ENCODE measurements around the gene SPEF1. TPM values are rescaled to one million over a fixed set of nuclear protein-coding genes. Genes with fewer than 3 reads are reported as not detected.
A peak's percentile ranks its signal among the peaks of the same experiment; 100 is the strongest.

SPEF1 gene
- total and polyA plus RNA-seq, 7 donors, result 0.12 to 1.7 (median 0.24) TPM; not detected in 3

DNA sequence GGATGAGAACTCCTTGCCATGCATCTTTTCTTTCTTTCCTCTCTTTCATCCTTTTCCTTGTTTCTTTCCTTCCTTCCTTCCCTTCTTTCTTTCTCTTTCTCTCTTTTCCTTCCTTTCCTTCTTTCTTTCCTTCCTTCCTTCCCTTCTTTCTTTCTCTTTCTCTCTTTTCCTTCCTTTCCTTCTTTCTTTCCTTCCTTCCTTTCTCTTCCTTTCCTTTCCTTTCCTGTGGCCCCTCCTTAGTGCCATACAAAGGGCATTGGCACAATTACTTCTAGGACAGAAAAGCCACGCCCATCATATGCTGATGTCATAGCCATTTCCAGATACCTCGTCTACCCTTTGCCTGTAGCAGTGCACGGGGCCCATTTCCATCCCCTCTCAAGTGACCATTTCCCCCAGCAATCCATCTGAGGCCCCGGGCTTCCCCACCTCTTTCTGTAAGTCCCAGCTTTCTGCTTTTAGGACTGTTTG lies 7.5 kb upstream of the SPEF1 start:
- 30 to 49% (median 35%) methylated on average over 4 of the region's 4 CpGs for WGBS, 3 donors
- peak in 1 of 2 donors; percentile 22 for DNase-seq

DNA sequence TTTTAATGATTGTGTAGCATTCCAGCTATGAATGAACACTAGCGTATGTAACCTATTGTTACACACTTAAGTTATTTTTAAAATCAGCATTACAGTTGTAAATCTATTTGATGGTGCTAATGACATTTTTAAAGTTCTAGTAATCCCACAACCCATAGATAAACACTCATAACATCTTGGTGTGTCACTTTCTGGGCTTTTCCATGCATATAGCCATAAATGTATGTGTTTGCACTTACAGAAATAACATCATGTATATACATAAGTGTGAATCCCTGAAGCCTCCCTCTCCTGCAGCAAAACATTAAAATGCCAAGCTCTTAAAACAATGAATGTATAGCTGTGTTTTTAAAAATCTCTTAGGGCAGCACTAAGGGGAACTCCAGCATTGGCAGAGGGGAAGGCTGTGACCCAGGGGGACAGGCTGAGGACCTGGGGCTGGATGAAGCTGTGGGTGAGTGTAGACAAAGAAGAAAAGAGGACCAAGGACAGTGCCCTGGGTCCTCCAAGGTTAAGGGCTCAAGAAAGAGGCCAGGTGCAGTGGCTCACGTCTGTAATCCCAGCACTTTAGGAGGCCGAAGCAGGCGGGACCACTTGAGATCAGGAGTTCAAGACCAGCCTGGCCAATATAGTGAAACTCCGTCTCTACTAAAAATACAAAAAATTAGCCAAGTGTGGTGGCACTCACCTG lies 6.2 kb upstream of the SPEF1 start:
- ATAC-seq (no peak), DNase-seq (peak in 1 of 2 donors; percentile 35)
- TF ChIP-seq, protein P1, sequence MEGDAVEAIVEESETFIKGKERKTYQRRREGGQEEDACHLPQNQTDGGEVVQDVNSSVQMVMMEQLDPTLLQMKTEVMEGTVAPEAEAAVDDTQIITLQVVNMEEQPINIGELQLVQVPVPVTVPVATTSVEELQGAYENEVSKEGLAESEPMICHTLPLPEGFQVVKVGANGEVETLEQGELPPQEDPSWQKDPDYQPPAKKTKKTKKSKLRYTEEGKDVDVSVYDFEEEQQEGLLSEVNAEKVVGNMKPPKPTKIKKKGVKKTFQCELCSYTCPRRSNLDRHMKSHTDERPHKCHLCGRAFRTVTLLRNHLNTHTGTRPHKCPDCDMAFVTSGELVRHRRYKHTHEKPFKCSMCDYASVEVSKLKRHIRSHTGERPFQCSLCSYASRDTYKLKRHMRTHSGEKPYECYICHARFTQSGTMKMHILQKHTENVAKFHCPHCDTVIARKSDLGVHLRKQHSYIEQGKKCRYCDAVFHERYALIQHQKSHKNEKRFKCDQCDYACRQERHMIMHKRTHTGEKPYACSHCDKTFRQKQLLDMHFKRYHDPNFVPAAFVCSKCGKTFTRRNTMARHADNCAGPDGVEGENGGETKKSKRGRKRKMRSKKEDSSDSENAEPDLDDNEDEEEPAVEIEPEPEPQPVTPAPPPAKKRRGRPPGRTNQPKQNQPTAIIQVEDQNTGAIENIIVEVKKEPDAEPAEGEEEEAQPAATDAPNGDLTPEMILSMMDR (IDR thresholded peaks at IDR 0.05), result no peak
- H3K9me3 ChIP-seq, result no peaks in the 10 kb centered on the region
- peak overlapping the region; percentile 58 for H3K4me3 ChIP-seq
- intact Hi-C loops (cut with DNase I), result loop anchor here (1.0 to 10.0 kb wide), 6 partner anchors 33 to 300 kb away; partner anchors contain the start of genes AP5S1 (in 2 of the 2) and MAVS (in 1 of the 2)
- peaks cover 29% of the 10 kb centered on the region for H3K4me1 ChIP-seq
- H3K27me3 ChIP-seq (ENCODE audit: insufficient read depth in 3 of 3, low read length in 2 of 3), result no peaks in the 10 kb centered on the region
- no peak overlapping the region for H3K27ac ChIP-seq
- 71 to 81% (median 75%) methylated on average over 5 of the region's 5 CpGs for WGBS, 3 donors
- H3K36me3 ChIP-seq (ENCODE audit: insufficient read depth in 1 of 2, low read depth in 1 of 2), result peaks cover 0 to 4% of the 10 kb centered on the region in 2 donors

More for the DNA sequence above, 7.5 kb upstream of the SPEF1 start:
- Histone ChIP-seq H3K27ac (no peak overlapping the region), H3K36me3 (ENCODE audit: insufficient read depth in 1 of 2, low read depth in 1 of 2) (peaks cover 0 to 4% of the 10 kb centered on the region in 2 donors), H3K4me1 (peaks cover 23% of the 10 kb centered on the region), H3K9me3 (no peaks in the 10 kb centered on the region), H3K27me3 (ENCODE audit: insufficient read depth in 3 of 3, low read length in 2 of 3) (no peaks in the 10 kb centered on the region), H3K4me3 (no peak overlapping the region)
- ATAC-seq, result no peak
- TF ChIP-seq, protein P1 (IDR thresholded peaks at IDR 0.05), result no peak
- intact Hi-C loops (cut with DNase I), result loop anchor here (5.0 to 10.0 kb wide), 4 partner anchors 34 to 299 kb away; partner anchors contain the start of gene AP5S1 (in 1 of the 2)

DNA sequence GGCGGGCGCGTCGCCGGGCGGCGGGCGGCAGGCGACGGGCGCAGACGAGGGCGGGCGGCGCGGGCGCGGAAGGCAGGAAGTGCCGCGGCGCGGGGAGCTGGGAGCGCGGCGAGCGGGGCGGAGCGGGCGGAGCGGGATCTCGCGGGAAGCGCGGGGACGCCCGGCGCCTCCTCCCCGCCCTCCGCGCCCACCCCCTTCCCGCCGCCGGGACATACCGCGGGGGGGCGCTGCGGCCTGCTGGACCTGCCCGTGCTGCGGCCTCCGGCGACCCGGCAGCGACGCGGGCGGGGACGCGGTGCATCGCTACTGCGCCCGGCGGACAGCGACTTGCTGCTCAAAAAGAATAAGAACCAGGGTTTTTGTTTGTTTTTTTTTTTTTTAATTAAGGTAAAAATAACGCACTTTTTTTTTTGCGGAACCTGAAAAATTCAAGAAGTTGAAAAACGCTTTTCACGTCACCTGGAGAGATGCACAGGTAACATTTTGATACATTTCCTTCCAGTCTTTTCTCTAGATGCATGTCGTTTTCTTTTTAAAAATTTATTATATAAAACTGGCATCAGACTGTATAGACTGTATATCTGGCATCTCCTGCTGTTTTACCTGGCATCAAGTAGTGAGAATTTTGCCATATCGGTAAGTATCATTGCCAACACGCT lies 5.5 kb upstream of the SPEF1 start, which contains the start of gene CENPB:
Gene CENPB, minus strand, starts transcription at position 76 of the 659 bp plus-strand sequence. CDS start 257 bp downstream, outside the sequence.
- Histone ChIP-seq H3K36me3 (ENCODE audit: insufficient read depth in 1 of 2, low read depth in 1 of 2) (peaks cover 0 to 4% of the 10 kb centered on the region in 2 donors), H3K4me3 (peak within 1 kb of the TSS; percentile 79), H3K4me1 (peaks cover 29% of the 10 kb centered on the region), H3K27ac (peak within 1 kb of the TSS; percentile 82), H3K9me3 (no peaks in the 10 kb centered on the region), H3K27me3 (ENCODE audit: insufficient read depth in 3 of 3, low read length in 2 of 3) (no peaks in the 10 kb centered on the region)
- TF ChIP-seq, protein P1 (IDR thresholded peaks at IDR 0.05), result peak; percentile 86
- WGBS, 3 donors, result 4 to 9% (median 7%) methylated on average over 25 to 66 of the region's 70 CpGs
- DNase-seq (peak; percentile 94), ATAC-seq (peak; percentile 95 to 96 (median 96))
- intact Hi-C loops (cut with DNase I), result loop anchor here (1.0 to 10.0 kb wide), 6 partner anchors 34 to 301 kb away; partner anchors contain the start of genes AP5S1 (in 2 of the 2) and MAVS (in 1 of the 2)

DNA sequence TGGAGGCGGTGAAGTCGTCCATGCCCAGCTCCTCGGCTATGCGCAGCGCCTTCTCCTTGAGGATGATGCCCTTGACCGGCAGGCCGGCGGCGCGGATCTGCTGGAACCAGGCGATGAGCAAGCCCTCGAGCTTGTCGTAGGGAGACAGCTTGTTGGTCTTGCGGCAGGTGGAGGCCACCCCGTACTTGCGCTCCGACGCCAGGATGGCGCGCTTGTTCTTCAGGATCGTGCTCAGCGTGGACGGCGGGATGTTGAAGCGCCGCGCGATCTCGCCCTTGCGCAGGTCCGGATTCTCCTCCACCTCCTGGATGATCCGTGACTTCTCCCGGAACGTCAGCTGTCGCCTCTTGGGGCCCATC lies 4.9 kb upstream of the SPEF1 start:
- ATAC-seq (peak; percentile 16 to 38 (median 24)), DNase-seq (peak; percentile 61 to 81)
- Histone ChIP-seq H3K27ac (peak overlapping the region; percentile 82), H3K4me1 (peaks cover 30% of the 10 kb centered on the region), H3K27me3 (ENCODE audit: insufficient read depth in 3 of 3, low read length in 2 of 3) (no peaks in the 10 kb centered on the region), H3K36me3 (ENCODE audit: insufficient read depth in 1 of 2, low read depth in 1 of 2) (peaks cover 0 to 4% of the 10 kb centered on the region in 2 donors), H3K9me3 (no peaks in the 10 kb centered on the region), H3K4me3 (peak overlapping the region; percentile 79)
- WGBS, 3 donors, result 0 to 3% (median 1%) methylated on average over 31 to 35 of the region's 35 CpGs
- TF ChIP-seq, protein P1 (IDR thresholded peaks at IDR 0.05), result no peak
- intact Hi-C loops (cut with DNase I), result loop anchor here (2.0 to 10.0 kb wide), 5 partner anchors 36 to 301 kb away; partner anchors contain the start of genes AP5S1 (in 1 of the 2) and MAVS (in 1 of the 2)

All from psoas muscle (tissue), 8 donors.